Measurements from ENCODE around the gene DIP2A.
"Not testable (repeated sequence)": the region's sequence is repeated elsewhere in the genome, so short reads cannot be mapped to it uniquely, and the experiment has no call there.

The DIP2A gene

GRCh38 chr21:46570119-46570518, 111.4 kb downstream of the DIP2A start:
- Histone ChIP-seq H3K4me3 (ENCODE audit: low read length) (no peak overlapping the region), H3K27me3 (replicated peaks; ENCODE audit: insufficient read depth, low read length) (no peaks in the 10 kb centered on the region), H3K36me3 (replicated peaks; ENCODE audit: insufficient read depth, low read length) (0 out of 2 replicates have a peak, but pooled peaks cover 4% of the 10 kb centered on the region), H3K9me3 (replicated peaks; ENCODE audit: insufficient read depth, low read length) (no peaks in the 10 kb centered on the region), H2AFZ (ENCODE audit: low read length) (no peak overlapping the region), H3K4me1 (ENCODE audit: low read length) (no peaks in the 10 kb centered on the region), H3K27ac (ENCODE audit: low read length) (no peak overlapping the region), H3K9ac (ENCODE audit: low read length) (no peak overlapping the region), H3K9me2 (replicated peaks; ENCODE audit: insufficient read depth, low read length) (no peaks in the 10 kb centered on the region), H4K20me1 (ENCODE audit: insufficient read depth, low read length) (no peaks in the 10 kb centered on the region), H3K4me2 (ENCODE audit: low read depth, low read length) (no peak overlapping the region), H3F3A (ENCODE audit: insufficient read depth, low read length) (no peaks in the 10 kb centered on the region), H3K79me2 (ENCODE audit: low read length) (no peaks in the 10 kb centered on the region)
- no peak for DNase-seq
- no peak for TF ChIP-seq CTCF (IDR thresholded peaks at IDR 0.05; ENCODE audit: low read length)
- no peak for TF ChIP-seq EZH2 (optimal IDR thresholded peaks at IDR 0.05; ENCODE audit: low read depth, low read length)
- TF ChIP-seq EZH2phosphoT487 (IDR thresholded peaks at IDR 0.05; ENCODE audit: low read length): no peak

DNA sequence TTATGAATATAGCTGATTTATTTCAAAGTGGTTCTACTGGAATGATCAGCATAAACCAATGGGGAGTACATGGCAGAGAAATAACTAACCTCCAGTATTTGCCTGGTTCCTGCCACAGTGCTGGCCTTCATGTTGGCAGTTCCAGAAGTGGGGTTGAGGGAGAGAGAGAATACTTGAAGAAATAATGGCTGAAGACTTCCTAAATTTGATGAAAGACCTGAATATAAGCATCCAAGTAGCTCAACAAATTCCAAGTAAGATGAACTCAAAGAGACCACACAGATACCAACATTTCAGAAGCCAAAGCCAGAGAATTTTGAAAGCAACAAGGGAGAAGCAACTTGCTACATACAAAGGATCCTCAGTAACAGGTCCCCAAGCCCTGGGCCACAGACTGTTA, 111.9 kb downstream of the DIP2A start:
- Histone ChIP-seq H2AFZ (ENCODE audit: low read length) (no peak overlapping the region), H3K27ac (ENCODE audit: low read length) (no peak overlapping the region), H3K4me1 (ENCODE audit: low read length) (no peaks in the 10 kb centered on the region), H3K79me2 (ENCODE audit: low read length) (no peaks in the 10 kb centered on the region), H4K20me1 (ENCODE audit: insufficient read depth, low read length) (no peaks in the 10 kb centered on the region), H3K27me3 (replicated peaks; ENCODE audit: insufficient read depth, low read length) (no peaks in the 10 kb centered on the region), H3K9ac (ENCODE audit: low read length) (no peak overlapping the region), H3F3A (ENCODE audit: insufficient read depth, low read length) (no peaks in the 10 kb centered on the region), H3K9me3 (replicated peaks; ENCODE audit: insufficient read depth, low read length) (no peaks in the 10 kb centered on the region), H3K4me3 (ENCODE audit: low read length) (no peak overlapping the region), H3K36me3 (replicated peaks; ENCODE audit: insufficient read depth, low read length) (0 out of 2 replicates have a peak, but pooled peaks cover 4% of the 10 kb centered on the region), H3K4me2 (ENCODE audit: low read depth, low read length) (no peak overlapping the region), H3K9me2 (replicated peaks; ENCODE audit: insufficient read depth, low read length) (no peaks in the 10 kb centered on the region)
- DNase-seq: no peak
- TF ChIP-seq EZH2phosphoT487 (IDR thresholded peaks at IDR 0.05; ENCODE audit: low read length): no peak
- TF ChIP-seq CTCF (IDR thresholded peaks at IDR 0.05; ENCODE audit: low read length): no peak
- no peak for TF ChIP-seq EZH2 (optimal IDR thresholded peaks at IDR 0.05; ENCODE audit: low read depth, low read length)

DNA sequence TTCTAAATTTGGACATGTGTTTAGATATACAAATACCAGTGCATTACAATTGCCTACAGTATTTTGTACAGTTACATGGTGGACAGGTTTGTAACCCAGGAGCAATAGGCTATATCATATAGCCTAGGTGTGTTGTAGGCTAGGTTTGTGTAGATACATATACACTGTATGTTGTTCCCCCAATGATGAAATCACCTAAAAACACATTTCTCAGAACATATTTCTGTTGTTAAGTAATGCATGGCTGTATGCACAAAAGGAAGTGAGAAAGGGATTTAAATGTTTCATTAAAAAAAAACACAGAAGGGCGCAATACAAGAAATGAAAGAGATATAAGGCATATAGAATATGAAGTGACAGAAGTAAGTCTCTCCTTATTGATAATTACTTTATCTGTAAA, 114.2 kb downstream of the DIP2A start:
- Histone ChIP-seq H3K9me2 (replicated peaks; ENCODE audit: insufficient read depth, low read length) (no peaks in the 10 kb centered on the region), H2AFZ (ENCODE audit: low read length) (no peak overlapping the region), H3K27me3 (replicated peaks; ENCODE audit: insufficient read depth, low read length) (no peaks in the 10 kb centered on the region), H3K4me3 (ENCODE audit: low read length) (no peak overlapping the region), H3K36me3 (replicated peaks; ENCODE audit: insufficient read depth, low read length) (0 out of 2 replicates have a peak, but pooled peaks cover 4% of the 10 kb centered on the region), H3K9ac (ENCODE audit: low read length) (no peak overlapping the region), H3F3A (ENCODE audit: insufficient read depth, low read length) (no peaks in the 10 kb centered on the region), H3K27ac (ENCODE audit: low read length) (no peak overlapping the region), H3K9me3 (replicated peaks; ENCODE audit: insufficient read depth, low read length) (no peaks in the 10 kb centered on the region), H3K4me2 (ENCODE audit: low read depth, low read length) (no peak overlapping the region), H3K4me1 (ENCODE audit: low read length) (no peaks in the 10 kb centered on the region), H3K79me2 (ENCODE audit: low read length) (no peaks in the 10 kb centered on the region), H4K20me1 (ENCODE audit: insufficient read depth, low read length) (no peaks in the 10 kb centered on the region)
- no peak for TF ChIP-seq EZH2phosphoT487 (IDR thresholded peaks at IDR 0.05; ENCODE audit: low read length)
- no peak for DNase-seq

DNA sequence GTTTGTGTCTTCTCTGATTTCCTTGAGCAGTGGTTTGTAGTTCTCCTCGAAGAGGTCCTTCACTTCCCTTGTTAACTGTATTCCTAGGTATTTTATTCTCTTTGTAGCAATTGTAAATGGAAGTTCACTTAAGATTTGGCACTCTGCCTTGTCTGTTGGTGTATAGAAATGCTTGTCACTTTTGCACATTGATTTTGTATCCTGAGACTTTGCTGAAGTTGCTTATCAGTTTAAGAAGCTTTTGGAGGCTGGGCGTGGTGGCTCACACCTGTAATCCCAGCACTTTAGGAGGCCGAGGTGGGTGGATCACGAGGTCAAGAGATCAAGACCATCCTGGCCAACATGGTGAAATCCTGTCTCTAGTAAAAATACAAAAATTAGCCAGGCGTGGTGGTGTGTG, 119.1 kb downstream of the DIP2A start:
- H3K4me2 ChIP-seq (ENCODE audit: low read depth, low read length); H3K9me3 ChIP-seq (replicated peaks; ENCODE audit: insufficient read depth, low read length); H3K4me3 ChIP-seq (ENCODE audit: low read length); H3K9me2 ChIP-seq (replicated peaks; ENCODE audit: insufficient read depth, low read length); H2AFZ ChIP-seq (ENCODE audit: low read length); H3K9ac ChIP-seq (ENCODE audit: low read length); H3K27ac ChIP-seq (ENCODE audit: low read length); H3K36me3 ChIP-seq (replicated peaks; ENCODE audit: insufficient read depth, low read length); H3K79me2 ChIP-seq (ENCODE audit: low read length); H4K20me1 ChIP-seq (ENCODE audit: insufficient read depth, low read length); DNase-seq; H3K27me3 ChIP-seq (replicated peaks; ENCODE audit: insufficient read depth, low read length); H3K4me1 ChIP-seq (ENCODE audit: low read length); H3F3A ChIP-seq (ENCODE audit: insufficient read depth, low read length): not testable (repeated sequence)

DNA sequence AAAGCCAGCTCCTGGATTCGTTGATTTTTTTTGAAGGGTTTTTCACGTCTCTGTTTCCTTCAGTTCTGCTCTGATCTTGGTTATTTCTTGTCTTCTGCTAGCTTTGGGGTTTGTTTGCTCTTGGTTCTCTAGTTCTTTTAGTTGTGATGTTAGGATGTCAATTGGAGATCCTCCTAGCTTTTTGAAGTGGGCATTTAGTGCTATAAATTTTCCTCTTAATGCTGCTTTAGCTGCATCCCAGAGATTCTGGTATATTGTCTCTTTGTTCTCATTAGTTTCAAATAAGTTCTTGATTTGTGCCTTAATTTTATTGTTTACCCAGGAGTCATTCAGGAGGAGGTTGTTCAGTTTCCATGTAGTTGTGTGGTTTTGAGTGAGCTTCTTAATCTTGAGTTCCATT, 120.7 kb downstream of the DIP2A start:
- H3K4me3 ChIP-seq (ENCODE audit: low read length): not testable (repeated sequence)

More for the DNA sequence above, 120.7 kb downstream of the DIP2A start:
- H3K9me2 ChIP-seq (replicated peaks; ENCODE audit: insufficient read depth, low read length); DNase-seq; H3K9ac ChIP-seq (ENCODE audit: low read length); H3K9me3 ChIP-seq (replicated peaks; ENCODE audit: insufficient read depth, low read length); H3K4me1 ChIP-seq (ENCODE audit: low read length); H3K79me2 ChIP-seq (ENCODE audit: low read length); H3K36me3 ChIP-seq (replicated peaks; ENCODE audit: insufficient read depth, low read length); H2AFZ ChIP-seq (ENCODE audit: low read length); H3K27me3 ChIP-seq (replicated peaks; ENCODE audit: insufficient read depth, low read length); H3F3A ChIP-seq (ENCODE audit: insufficient read depth, low read length); H4K20me1 ChIP-seq (ENCODE audit: insufficient read depth, low read length); H3K4me2 ChIP-seq (ENCODE audit: low read depth, low read length); H3K27ac ChIP-seq (ENCODE audit: low read length): not testable (repeated sequence)

Data from MM.1S (cell line).